ENCODE results near the gene HAAO.

HAAO gene

DNA sequence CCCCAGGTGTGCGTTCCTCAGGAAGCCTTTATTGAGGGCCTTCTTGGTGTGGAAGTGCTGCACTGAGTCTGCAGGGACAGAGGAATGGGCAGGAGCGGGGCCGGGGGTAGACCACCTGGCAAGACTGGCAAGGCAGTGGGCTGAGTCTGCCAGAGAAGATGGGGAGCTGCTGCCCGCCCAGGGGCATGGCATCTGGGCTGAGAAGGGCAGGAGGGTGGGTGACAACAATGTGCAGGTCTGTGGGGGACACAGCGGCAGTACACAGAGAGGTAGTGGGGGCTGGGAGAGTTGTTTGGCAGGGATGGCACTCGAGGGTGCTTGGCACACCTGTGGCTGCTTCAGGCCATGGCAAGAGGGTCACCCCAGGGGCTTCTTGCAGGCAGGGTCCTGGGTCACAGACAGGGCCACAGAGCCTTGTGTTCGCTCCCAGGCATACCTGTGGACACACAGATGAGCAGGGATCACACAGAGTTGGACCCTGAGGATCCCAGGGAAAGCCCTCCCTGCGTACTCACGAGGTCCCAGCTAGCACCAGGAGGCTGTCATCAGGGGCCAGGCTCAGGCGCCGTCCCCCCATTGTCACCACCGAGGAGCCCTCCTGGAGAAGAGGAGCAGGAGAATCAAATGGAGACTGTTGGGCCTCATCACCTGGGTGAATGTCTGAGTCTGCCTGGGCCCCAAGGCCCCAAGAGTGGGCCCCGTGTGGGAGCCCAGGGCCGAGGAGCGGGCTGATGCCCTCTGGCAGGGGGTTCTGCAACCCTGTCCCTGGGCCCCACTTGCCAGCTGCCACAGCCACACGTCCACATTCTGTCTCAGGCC is 25.1 kb downstream of the HAAO start:
- no peak for DNase-seq

DNA sequence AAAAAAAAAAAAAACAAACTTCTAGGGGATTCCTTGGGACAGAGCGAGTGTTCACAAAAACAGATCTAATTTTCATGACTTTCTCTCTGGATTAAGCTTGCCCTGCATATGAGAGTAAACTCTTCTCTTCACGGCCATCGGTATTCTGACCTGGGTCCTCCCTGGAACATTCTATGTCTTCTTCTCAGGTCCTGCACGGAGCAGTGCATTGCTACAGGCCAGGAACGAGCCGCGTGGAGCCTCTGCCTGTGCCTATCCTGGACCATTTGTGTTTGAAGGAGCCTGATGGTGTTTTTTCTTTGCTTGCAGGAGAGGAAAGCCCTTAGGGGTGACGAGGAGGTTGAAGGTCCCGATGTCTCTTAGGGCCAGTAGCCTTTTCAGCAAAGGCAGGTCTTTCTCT is 26.7 kb downstream of the HAAO start:
- DNase-seq, result no peak

DNA sequence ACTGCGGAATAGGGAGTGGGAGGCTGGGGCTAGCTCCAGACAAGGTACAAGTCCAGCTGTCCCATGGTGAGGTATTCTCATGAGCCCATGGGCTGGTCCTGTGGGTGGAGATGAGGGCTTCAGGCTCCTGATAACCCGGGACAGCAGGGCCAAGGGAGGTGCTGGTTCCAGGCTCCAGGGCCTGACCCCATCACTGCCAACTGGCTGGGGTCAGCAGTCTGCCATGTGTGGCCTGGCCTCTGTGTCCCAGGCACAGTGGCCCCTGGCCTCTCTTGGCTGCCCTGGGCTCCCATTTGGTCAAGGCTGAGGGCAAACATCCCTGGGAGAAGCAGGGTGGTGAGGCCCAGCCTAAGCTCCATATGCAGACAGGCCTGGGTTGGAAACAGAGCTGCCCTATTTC is 27.5 kb downstream of the HAAO start:
- no peak for DNase-seq

DNA sequence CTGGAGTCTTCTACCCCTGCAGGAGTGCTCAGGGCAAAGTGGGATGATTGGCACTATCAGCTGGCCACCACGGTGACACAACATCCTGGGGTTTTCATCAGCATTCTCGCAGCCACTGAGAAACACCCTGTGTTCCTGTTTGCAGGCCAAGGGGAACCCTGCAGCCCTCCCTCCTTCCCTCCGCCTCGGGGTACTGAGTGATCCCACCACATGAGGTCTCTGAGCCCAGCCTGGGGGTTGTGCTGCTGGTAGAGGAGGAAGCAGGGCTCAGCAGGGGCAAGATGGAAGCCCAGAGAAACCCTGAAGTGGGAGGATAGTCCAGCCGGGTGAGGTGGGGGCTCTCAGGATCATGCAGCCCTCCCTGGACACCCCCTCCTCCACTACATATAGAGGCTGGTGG is 28.3 kb downstream of the HAAO start, which contains the start of gene OXER1:
Gene OXER1, minus strand, starts transcription at position 40 of the 400 bp plus-strand sequence. CDS start 73 bp downstream, outside the sequence.
- DNase-seq, result no peak

DNA sequence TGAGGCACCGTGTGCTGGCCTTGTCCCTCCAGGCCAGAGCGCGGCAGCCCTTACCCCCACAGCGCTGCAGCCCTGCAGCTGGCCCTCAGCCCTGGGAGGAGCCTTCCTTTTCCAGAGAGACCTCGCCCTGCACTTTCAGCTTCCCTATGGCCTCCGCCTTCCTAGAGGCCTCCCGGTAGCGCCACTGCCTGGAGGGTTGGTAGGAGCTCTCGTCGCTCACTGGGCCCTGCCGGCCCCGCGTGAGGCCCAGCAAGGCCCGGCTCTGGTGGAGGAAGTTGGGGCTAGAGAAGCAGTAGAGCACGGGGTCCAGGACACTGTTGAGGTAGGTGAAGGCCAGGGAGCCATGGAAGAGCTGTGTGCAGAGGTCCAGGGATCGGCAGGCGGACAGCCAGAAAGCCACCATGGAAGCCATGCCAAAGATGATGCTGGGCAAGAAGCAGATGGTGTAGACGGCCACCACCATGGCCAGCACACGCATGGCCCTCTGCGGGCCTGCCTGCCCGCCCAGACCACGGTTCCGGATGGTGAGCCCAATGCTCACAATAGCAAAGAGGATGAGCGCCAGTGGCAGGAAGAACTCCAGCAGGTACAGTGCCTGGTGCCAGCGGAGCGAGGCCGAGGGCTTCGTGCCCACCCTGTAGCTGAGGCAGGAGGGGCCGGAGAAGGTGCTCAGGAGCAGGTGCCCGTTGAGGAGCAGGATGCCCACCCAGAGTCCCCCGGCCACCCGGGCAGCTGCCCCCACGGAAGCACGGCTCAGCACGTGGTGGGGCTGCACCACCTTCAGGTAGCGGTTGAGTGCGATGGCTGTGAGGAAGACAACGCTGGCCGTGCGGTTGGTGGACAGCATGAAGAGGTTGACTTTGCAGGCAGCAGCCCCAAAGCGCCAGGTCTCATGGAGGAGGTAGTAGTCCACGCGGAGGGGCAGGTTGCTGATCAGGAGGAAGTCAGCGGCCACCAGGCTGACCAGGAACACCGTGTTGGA is 29.3 kb downstream of the HAAO start:
- DNase-seq, result no peak

DNA sequence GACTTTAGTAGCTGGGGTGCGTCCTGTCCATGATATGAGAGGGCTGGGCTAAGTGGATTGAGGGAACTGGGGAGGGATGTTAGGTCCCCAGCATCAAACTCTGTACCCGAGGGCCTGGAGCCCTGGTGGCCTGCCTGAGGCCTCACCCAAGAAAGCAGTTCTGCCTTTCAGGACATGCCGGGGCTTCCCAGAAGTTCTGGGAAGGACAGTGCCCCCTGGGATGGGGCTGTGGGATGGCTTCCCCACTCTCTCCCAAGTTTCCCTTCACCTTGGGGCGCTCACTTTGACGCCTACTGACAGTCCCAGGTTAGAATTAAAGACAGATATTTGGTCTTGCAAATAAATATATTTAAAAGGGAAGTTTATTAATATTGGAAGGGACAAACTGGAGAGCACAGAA is 30.2 kb downstream of the HAAO start:
- DNase-seq, result no peak

DNA sequence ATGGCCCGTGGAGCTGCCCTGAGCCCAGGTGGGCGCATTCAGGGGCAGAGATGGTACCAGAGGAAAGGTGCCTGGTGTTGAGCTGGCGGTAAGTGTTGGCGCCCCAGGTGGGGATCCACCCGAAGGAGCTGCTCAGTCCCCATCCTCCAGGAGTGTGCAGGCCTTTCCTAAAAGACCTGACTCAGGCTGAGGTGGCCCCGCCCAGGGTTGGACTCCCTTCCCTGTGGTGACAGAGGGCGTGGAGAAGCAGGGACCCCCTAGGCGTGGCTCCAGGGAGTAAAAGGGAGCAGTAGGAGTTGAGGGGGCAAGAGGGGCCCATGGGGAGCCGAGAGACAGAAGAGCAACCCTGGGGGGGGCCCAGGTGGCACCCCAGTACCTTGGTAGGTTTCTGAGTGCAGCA is 30.8 kb downstream of the HAAO start:
- DNase-seq, result no peak

DNA sequence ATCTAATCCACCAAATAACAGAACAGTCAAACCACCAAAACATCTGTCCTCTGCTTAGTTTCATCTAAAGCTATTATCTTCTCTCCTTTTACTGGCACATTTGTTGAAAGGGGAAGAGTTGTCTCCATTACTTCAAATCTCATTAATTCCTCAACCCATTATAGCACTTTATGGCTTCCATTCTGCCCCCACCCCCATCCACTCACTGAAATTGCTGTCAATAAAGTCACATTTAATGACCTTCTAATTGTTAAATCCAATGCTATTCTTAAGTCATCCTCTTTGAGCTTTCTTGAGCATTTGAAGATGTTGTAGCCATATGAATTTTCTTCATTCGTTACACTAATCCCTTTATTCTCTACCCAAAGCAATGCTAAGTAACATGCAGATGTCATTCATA is 33.6 kb downstream of the HAAO start:
- DNase-seq, result no peak

DNA sequence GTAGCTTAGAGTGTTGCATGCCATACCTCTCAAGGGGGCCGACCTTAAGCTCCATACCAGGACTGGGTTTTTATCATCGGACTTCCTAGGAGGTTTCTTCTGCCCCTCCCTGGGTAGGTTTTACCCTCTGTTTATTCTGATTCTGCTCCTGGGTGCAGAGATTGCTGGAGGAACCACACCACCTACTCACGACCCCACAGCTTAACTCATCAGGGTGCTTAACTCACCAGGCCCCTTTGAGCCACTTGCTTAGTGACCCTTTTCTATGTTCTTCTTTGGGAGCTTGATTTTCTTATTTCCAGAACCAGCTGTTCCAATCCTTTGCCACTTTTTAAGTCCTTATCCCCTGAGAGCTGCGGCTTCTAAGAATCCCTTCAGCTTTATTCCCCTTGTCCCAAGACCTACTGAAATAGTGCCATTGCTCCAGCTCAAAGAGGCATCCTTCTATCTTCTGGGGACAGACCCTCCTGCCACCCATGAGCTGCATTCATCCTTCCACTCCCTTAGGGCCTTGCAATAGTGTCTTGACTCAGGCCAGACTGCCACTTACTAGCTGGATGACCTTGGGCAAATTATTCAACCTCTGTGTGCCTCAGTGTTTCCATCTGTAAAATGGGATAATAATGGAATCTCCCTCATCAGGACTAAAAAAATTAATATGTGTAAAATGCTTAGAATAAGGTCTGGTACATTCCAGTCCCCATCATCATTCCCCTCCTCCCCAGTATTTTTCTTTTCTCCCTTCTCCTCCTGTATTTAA is 34.2 kb downstream of the HAAO start:
- DNase-seq, result no peak

DNA sequence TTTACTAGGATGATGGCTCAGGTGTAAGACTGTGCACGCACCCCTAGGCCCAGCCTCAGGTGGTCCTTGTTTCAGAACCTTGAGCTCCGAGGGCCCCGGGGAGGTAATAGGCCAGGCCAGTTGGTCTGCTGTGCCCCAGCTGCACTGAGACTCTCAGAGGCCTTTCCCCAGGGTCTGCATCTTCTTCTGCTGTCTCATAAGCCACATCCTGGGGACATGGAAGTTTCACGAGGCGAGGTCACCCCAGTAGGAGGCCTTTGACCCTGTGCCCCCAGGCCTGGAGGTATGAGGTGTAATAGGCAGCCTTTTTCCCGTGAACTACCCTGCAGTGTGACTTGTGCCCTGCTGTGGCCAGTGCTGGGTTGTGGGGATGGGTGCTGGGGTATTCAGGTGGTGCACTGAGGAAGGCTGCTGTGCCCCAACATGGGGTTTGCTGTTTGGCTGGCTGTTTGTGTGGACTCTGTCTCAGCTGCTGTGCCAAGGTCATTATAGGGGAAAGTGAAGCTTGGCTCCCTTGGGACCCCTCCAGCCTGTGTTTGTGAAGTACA is 35.3 kb downstream of the HAAO start:
- no peak for DNase-seq

DNA sequence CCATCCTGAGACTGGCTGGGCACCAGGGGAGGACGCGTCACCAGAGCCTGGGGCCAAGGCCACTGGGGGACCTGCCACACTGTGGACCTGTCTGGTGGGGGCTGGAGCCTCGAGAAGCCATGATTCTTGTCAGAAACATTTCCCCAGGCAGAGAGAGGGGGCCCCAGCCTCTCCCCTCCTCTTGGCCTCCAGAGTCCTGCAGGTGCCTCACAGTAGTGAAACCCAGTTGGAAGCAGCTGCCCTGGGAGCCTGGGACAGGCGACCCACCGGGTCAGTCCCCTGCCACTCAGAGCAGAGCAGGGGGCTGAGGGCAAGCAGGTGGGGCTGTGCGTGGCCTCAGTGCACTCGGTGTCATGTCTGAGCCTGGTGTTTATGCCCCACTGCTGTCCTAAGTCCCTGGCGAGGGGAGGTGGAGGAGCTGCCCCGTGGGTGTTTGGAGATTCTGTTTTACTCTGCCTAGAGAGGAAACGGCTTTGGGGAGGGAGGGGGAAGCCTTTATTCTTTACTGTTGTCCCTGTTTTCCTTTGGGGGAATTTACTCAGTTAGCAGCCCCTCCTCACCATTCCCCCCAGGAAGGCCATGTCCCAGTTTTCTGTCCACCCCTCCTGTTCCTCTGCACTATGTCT is 36.1 kb downstream of the HAAO start:
- no peak for DNase-seq

DNA sequence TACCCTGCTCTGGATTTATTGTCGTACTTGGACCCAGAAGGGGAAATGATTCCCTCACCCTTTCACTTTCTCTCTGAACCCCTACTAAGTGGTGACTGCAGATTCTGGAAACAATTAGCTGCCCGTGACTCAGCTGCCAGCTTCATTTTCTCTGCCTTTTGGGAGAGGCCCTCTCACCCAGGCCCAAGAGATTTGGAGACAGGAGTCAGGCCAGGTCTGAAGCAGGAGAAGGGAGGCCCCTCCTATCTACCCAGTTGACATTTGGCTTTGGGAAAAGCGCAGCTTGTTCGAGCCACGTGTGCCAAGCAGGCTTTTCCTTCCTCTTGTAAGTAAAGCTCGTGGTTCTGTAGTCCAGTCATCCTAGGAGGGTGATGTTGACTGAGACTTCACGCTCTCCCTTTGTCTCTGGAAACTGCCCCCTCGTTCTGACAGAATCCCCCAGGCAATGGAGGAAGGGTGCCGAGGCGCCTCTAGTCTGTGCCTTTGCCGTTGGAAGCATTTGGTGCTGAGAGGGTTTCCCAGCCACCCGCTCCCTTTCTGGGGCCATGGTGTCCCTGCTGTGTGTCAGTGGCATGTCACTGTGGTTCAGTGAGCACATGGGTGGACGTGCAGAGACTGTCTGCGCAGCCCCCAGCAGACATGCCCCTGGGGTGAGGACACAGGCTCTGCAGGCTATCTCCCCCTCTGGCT is 37.0 kb downstream of the HAAO start:
- DNase-seq, result no peak

DNA sequence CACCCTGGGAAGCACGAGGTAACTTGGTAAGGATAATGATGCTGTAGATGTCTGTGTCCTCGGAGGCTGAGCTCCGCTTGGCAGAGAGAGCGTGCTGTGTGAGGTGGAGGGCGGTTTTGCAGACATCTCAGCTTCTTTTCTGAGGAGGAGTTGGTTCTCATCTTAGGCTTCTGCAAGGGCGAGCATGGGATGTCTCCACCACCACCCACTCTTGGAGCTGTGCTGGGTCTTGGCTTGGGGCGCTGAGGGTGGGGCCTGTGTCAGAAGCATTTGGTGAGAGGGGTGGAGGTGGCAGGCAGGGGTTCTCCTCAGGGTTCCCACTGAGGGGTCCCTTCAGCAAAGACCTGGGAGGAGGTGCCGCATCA is 37.6 kb downstream of the HAAO start:
- DNase-seq, result no peak

DNA sequence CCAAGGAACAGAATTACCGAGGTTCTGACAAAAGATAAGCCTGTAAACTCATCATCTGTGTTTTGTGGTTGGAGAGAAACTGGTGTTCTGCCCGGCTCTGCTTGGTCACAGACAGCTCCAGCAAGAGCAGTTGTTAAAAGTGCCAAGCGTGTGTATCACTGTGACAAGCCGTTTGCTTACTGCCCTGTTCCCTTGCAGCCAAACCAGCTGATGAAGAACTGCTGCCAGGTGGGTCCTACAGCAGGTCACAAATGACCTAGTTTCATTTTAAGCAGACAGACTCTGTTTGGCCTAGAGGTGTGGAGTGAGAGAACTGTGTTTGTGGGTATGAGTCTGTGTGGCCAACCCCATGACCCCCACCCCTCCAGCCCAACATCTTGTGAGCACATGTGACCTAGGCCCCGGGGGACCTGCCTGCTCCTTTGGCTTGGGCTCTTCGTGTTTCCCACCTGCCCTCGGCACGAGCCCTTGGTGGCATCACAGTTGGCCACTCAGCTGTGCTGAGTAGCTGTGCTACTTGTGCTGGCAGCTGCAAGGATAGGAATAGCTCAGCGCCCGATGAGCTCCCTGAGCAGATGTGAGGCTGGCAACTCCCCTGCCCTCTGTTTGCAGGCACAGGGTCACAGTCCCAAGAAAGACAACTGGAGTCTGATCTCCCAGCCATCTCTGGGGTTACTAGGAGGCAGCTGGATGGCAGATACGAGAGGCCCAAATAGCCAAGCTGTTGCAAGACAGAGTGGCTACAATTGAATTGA is 38.2 kb downstream of the HAAO start:
- DNase-seq, result no peak

DNA sequence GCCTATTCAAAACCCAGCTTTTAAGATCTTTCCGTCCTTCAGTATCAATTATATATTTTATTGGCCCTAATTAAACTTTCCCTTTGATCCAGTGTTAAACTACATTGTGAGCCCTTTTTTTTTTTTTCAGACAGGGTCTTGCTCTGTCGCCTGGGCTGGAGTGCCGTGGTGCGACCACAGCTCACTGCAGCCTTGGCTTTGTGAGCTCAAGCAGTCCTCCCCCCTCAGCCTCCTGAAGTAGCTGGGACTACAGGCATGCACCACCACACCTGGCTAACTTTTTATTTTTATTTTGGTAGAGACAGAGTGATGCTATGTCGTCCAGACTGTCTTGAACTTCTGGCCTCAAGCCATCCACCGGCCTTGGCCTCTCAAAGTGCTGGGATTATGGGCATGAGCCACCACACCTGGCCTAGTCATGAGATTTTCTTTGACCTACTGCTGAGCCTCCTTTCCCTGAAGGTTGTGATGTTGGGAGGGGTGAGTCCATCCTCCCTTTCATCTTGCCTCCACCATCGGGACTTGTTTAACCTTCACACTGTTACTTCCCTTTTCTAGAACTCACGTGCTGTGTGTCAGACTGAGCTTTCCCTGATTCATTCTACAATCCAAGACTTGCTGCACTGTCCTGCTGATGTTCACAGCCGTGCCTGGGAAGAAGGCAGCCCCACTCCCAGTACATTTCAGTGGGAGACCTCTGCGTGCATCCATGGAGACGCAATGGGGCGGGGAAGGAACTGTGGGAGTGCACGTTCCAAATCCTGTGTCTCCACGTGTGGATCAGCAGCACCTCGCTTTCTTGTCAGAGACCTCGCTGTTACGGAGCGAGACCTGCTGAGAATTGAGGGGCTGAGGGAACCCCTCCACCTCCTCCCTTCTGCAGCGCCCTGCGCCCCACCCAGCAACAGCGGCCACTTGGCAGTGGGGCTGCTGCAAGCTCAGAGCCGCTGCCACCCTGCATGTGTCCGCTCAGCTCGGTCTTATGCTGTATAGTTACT is 39.3 kb downstream of the HAAO start:
- no peak for DNase-seq

DNA sequence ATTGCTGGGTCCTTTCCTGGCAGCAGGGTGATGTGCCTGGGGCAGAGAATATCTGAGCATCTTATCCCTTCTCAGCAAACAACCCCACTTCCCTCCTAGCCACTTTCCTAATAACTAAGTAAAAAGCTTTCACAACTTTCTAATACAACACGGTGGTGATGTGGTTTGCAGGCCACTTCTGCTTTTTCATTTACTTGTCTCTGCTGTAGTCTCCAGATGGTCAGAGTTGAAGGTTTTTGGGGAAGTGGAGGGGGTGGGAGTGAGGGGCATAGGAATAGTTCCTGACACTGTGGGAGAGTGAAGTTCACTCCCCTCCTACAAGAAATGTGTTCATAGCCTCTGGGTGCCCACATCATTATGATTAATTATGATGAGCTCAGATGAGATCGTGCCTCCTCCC is 40.1 kb downstream of the HAAO start:
- DNase-seq, result no peak

DNA sequence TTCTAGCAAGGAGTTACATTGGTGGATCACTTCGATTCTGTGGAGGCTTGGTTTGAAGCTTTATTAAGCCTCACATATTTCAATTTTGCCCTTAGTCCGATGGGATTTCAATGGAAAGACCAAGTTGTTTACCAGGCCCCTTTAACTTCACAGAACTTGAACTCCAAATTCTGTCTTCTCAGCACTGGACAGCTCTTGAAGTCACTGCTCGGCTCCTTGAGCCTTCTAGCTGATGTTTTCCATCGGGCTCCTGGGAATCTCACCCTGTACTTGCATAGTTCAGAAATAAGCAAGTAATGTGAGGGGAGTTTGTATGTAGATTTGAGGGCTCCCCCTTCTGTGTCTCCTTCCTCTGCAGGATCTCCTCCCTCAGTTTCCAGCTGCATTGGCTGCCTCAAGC is 43.5 kb downstream of the HAAO start:
- DNase-seq, result no peak

DNA sequence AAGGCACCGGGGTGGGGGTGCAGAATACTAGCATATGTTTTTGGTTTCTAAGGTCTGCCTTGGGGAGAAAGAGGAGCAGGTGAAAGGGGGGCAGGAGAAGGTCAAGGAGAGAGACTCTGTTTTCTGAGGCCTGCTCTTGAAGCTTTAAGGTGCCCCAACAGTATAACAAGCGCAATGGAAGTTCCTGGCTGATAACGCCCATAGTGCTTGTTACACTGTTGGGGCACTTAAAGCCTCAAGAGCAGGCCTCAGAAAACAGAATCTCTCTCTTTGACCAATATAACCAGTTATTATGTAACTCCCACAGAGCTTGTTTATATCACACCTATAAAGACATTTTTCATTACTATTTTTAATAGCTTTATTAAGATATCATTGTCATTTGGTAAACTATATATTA is 45.0 kb downstream of the HAAO start:
- no peak for DNase-seq

DNA sequence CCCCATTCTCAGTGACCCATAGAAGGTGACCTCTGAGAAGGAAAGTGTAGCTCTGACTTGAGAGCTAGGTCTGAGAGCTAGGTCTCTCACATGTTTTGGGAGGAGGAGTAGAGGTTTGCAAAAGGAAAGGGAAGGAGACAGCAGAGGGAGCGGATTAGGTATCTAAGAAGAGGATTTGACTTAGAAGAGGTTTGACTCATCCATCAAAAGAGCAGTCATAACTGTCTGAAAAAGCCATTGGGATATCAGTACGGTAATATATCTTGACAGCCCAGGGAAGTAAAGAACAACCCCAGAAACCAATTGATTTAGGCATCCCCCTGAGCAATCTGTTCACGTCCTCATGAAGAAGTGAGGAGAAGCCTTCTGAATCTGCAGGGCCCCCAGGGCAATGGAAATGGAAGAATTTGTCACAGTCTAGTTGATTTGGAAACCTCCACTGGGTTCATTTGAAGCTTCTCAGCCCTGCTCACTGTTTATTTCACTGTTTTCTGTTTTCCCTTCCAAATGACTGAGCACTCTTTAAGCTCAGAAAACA is 47.8 kb downstream of the HAAO start:
- no peak for DNase-seq

DNA sequence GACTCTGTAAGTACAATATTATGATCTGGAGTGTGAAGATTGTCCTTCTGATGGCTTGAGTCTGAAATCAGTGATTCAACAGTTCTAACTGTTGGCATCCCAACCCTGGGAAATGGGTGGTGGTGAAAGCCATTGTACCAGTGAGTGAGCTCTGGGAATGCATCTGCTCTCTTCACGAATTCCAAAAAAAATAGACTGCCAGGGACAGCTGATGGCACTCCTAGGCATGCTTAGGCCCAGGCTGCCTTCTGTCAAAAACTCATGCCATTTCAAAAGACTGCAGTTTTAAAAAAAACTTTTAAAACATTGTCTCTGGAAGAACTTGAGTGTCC is 48.8 kb downstream of the HAAO start:
- DNase-seq, result no peak
